ENCODE data around the gene NDUFS5. TPM values are rescaled to one million over a fixed set of nuclear protein-coding genes. Genes with fewer than 3 reads are reported as not detected.
"Not testable (repeated sequence)": the region's sequence is repeated elsewhere in the genome, so short reads cannot be mapped to it uniquely, and the experiment has no call there.

NDUFS5 gene
- total RNA-seq, 1 donor from 2014 or later, result 360 TPM

DNA sequence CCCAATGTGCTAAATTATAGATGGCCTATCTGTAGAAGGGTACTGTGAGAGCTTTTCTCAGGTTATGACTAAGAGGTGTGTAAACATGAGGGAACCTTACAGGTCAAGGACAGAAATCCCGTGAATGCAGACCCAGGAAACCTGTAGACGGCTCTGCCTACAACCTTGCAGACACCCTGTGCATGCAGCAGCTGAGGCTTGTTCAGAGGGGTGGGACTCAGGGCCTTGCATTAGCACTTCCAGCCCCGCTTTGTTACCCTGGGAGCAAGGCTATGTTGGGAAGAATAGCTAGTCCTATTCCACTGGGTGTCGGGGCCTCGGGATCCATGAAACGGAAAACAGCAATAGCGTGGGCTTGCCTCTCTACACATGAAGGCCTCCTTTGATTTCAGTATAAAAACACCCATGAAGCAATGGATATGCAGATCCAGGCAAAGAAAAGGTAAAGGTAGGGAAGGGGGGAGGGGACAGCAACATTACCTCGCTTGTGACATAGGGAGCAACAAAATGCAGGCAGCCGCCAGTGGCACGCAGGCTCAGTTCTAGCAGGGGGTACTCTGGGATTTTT, 9.5 kb upstream of the NDUFS5 start:
- Histone ChIP-seq H3K27me3 (ENCODE audit: insufficient read depth, low read length) (no peaks in the 10 kb centered on the region), H3K4me3 (ENCODE audit: insufficient read depth, low read depth, low read length) (no peak overlapping the region), H2AFZ (ENCODE audit: low read depth, low read length) (no peak overlapping the region), H3K27ac (ENCODE audit: low read depth, low read length) (no peak overlapping the region), H3K4me2 (ENCODE audit: low read length) (no peak overlapping the region), H3K36me3 (ENCODE audit: insufficient read depth, low read length) (no peaks in the 10 kb centered on the region), H3K9me3 (ENCODE audit: insufficient read depth, low read depth, low read length) (no peaks in the 10 kb centered on the region), H4K20me1 (ENCODE audit: insufficient read depth, low read length) (no peaks in the 10 kb centered on the region), H3K4me1 (ENCODE audit: insufficient read depth, low read length) (no peaks in the 10 kb centered on the region), H3K79me2 (ENCODE audit: insufficient read depth, low read length) (no peaks in the 10 kb centered on the region), H3K9ac (ENCODE audit: low read length) (no peak overlapping the region)
- Mint-ChIP-seq H3K27ac (ENCODE audit: unreplicated experiment) (peak overlapping the region; percentile 35), H3K27me3 (ENCODE audit: low read depth, unreplicated experiment) (no peaks in the 10 kb centered on the region), H3K36me3 (ENCODE audit: low read depth, unreplicated experiment) (peaks cover 12% of the 10 kb centered on the region), H3K9me3 (ENCODE audit: unreplicated experiment) (no peaks in the 10 kb centered on the region), H3K4me1 (ENCODE audit: low read depth, unreplicated experiment) (no peaks in the 10 kb centered on the region), H3K4me3 (ENCODE audit: unreplicated experiment) (no peak overlapping the region)
- FAIRE-seq (no peak), DNase-seq (ENCODE audit: low read depth) (no peak)
- TF ChIP-seq, protein P1, sequence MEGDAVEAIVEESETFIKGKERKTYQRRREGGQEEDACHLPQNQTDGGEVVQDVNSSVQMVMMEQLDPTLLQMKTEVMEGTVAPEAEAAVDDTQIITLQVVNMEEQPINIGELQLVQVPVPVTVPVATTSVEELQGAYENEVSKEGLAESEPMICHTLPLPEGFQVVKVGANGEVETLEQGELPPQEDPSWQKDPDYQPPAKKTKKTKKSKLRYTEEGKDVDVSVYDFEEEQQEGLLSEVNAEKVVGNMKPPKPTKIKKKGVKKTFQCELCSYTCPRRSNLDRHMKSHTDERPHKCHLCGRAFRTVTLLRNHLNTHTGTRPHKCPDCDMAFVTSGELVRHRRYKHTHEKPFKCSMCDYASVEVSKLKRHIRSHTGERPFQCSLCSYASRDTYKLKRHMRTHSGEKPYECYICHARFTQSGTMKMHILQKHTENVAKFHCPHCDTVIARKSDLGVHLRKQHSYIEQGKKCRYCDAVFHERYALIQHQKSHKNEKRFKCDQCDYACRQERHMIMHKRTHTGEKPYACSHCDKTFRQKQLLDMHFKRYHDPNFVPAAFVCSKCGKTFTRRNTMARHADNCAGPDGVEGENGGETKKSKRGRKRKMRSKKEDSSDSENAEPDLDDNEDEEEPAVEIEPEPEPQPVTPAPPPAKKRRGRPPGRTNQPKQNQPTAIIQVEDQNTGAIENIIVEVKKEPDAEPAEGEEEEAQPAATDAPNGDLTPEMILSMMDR (IDR thresholded peaks at IDR 0.05; ENCODE audit: insufficient read depth, low read depth, low read length), result no peak
- TF ChIP-seq EZH2 (IDR thresholded peaks at IDR 0.05; ENCODE audit: insufficient read depth, low read length), result no peak

DNA sequence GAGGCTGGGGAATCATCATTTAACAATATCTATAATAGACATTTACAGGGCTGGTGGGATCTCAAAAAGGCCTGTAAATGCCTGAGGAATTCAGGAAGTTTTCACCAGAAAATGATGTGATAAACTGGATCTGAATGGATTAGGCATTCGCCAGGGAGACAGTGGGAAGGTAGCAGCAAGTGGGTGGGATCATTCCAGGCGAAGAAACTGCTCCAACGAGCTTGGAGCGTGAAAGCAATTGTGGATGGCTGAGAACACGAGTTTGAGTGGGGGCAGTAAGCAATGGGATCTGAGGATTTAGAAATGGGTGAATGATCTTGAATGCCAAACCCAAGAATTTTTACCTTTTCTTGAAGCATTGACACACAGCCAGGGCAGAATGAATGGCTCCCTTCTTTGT, 8.9 kb upstream of the NDUFS5 start:
- no peak for DNase-seq (ENCODE audit: low read depth)
- no peak overlapping the region for H3K4me3 ChIP-seq (ENCODE audit: insufficient read depth, low read depth, low read length)
- H3K4me1 Mint-ChIP-seq (ENCODE audit: low read depth, unreplicated experiment), result no peaks in the 10 kb centered on the region
- H3K4me2 ChIP-seq (ENCODE audit: low read length), result no peak overlapping the region
- no peak overlapping the region for H3K27ac ChIP-seq (ENCODE audit: low read depth, low read length)
- H4K20me1 ChIP-seq (ENCODE audit: insufficient read depth, low read length), result no peaks in the 10 kb centered on the region
- H3K27ac Mint-ChIP-seq (ENCODE audit: unreplicated experiment), result peak overlapping the region; percentile 35
- peaks cover 7% of the 10 kb centered on the region for H3K36me3 Mint-ChIP-seq (ENCODE audit: low read depth, unreplicated experiment)
- H3K9me3 ChIP-seq (ENCODE audit: insufficient read depth, low read depth, low read length), result no peaks in the 10 kb centered on the region
- no peaks in the 10 kb centered on the region for H3K27me3 ChIP-seq (ENCODE audit: insufficient read depth, low read length)
- H3K27me3 Mint-ChIP-seq (ENCODE audit: low read depth, unreplicated experiment), result no peaks in the 10 kb centered on the region
- no peak for FAIRE-seq
- H3K9ac ChIP-seq (ENCODE audit: low read length), result no peak overlapping the region
- H3K4me3 Mint-ChIP-seq (ENCODE audit: unreplicated experiment), result no peak overlapping the region
- TF ChIP-seq EZH2 (IDR thresholded peaks at IDR 0.05; ENCODE audit: insufficient read depth, low read length), result no peak
- TF ChIP-seq, protein P1 (IDR thresholded peaks at IDR 0.05; ENCODE audit: insufficient read depth, low read depth, low read length), result no peak
- H3K36me3 ChIP-seq (ENCODE audit: insufficient read depth, low read length), result no peaks in the 10 kb centered on the region
- H3K4me1 ChIP-seq (ENCODE audit: insufficient read depth, low read length), result no peaks in the 10 kb centered on the region
- no peaks in the 10 kb centered on the region for H3K9me3 Mint-ChIP-seq (ENCODE audit: unreplicated experiment)
- H2AFZ ChIP-seq (ENCODE audit: low read depth, low read length), result no peak overlapping the region
- no peaks in the 10 kb centered on the region for H3K79me2 ChIP-seq (ENCODE audit: insufficient read depth, low read length)

DNA sequence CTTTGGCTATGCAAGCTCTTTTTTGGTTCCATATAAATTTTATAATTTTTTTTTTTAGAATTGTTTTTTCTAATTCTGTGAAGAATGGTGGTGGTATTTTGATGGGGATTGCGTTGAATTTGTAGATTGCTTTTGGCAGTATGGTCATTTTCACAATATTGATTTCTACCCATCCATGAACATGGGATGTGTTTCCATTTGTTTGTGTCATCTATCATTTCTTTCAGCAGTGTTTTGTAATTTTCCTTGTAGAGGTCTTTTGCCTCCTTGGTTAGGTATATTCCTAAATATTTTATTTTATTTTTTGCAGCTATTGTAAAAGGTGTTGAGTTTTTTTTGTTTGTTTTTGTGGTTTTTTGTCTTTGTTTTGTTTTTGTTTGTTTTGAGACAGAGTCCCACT, 5.7 kb upstream of the NDUFS5 start:
- FAIRE-seq; H3K36me3 Mint-ChIP-seq (ENCODE audit: low read depth, unreplicated experiment); DNase-seq (ENCODE audit: low read depth); H3K4me1 Mint-ChIP-seq (ENCODE audit: low read depth, unreplicated experiment); H3K27ac Mint-ChIP-seq (ENCODE audit: unreplicated experiment); H3K27me3 ChIP-seq (ENCODE audit: insufficient read depth, low read length); H2AFZ ChIP-seq (ENCODE audit: low read depth, low read length); H3K4me1 ChIP-seq (ENCODE audit: insufficient read depth, low read length); H3K9me3 ChIP-seq (ENCODE audit: insufficient read depth, low read depth, low read length); H3K9ac ChIP-seq (ENCODE audit: low read length); H3K4me3 Mint-ChIP-seq (ENCODE audit: unreplicated experiment); H3K4me3 ChIP-seq (ENCODE audit: insufficient read depth, low read depth, low read length); H3K9me3 Mint-ChIP-seq (ENCODE audit: unreplicated experiment); H3K27ac ChIP-seq (ENCODE audit: low read depth, low read length); H3K36me3 ChIP-seq (ENCODE audit: insufficient read depth, low read length); H3K4me2 ChIP-seq (ENCODE audit: low read length); H3K79me2 ChIP-seq (ENCODE audit: insufficient read depth, low read length); H4K20me1 ChIP-seq (ENCODE audit: insufficient read depth, low read length); H3K27me3 Mint-ChIP-seq (ENCODE audit: low read depth, unreplicated experiment): not testable (repeated sequence)
